ENCODE data around the gene ZCCHC13.

DNA sequence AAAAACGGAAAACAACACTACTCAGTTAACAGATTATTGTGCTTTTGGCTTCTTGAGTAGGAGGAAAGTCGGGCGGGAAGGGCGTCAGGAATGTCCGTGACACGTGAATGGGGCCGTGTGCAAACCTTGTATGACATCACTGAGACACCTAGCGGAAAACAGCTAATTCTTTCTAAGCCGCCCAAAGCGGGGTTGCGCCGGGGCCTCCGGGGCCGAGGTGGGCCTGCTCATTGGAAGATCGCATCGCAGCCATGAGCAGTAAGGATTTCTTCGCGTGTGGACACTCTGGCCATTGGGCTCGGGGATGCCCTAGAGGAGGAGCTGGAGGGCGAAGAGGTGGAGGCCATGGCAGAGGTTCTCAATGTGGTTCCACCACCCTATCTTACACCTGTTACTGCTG lies at the start of gene ZCCHC13:
- TF ChIP-seq, protein P1, sequence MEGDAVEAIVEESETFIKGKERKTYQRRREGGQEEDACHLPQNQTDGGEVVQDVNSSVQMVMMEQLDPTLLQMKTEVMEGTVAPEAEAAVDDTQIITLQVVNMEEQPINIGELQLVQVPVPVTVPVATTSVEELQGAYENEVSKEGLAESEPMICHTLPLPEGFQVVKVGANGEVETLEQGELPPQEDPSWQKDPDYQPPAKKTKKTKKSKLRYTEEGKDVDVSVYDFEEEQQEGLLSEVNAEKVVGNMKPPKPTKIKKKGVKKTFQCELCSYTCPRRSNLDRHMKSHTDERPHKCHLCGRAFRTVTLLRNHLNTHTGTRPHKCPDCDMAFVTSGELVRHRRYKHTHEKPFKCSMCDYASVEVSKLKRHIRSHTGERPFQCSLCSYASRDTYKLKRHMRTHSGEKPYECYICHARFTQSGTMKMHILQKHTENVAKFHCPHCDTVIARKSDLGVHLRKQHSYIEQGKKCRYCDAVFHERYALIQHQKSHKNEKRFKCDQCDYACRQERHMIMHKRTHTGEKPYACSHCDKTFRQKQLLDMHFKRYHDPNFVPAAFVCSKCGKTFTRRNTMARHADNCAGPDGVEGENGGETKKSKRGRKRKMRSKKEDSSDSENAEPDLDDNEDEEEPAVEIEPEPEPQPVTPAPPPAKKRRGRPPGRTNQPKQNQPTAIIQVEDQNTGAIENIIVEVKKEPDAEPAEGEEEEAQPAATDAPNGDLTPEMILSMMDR (CRISPR knock-in tag; IDR thresholded peaks at IDR 0.05) = no peak
- TF ChIP-seq, protein P2, sequence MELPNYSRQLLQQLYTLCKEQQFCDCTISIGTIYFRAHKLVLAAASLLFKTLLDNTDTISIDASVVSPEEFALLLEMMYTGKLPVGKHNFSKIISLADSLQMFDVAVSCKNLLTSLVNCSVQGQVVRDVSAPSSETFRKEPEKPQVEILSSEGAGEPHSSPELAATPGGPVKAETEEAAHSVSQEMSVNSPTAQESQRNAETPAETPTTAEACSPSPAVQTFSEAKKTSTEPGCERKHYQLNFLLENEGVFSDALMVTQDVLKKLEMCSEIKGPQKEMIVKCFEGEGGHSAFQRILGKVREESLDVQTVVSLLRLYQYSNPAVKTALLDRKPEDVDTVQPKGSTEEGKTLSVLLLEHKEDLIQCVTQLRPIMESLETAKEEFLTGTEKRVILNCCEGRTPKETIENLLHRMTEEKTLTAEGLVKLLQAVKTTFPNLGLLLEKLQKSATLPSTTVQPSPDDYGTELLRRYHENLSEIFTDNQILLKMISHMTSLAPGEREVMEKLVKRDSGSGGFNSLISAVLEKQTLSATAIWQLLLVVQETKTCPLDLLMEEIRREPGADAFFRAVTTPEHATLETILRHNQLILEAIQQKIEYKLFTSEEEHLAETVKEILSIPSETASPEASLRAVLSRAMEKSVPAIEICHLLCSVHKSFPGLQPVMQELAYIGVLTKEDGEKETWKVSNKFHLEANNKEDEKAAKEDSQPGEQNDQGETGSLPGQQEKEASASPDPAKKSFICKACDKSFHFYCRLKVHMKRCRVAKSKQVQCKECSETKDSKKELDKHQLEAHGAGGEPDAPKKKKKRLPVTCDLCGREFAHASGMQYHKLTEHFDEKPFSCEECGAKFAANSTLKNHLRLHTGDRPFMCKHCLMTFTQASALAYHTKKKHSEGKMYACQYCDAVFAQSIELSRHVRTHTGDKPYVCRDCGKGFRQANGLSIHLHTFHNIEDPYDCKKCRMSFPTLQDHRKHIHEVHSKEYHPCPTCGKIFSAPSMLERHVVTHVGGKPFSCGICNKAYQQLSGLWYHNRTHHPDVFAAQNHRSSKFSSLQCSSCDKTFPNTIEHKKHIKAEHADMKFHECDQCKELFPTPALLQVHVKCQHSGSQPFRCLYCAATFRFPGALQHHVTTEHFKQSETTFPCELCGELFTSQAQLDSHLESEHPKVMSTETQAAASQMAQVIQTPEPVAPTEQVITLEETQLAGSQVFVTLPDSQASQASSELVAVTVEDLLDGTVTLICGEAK (IDR thresholded peaks at IDR 0.05) = no peak
- TF ChIP-seq, protein P2 (CRISPR knock-in tag; IDR thresholded peaks at IDR 0.05) = no peak
- TF ChIP-seq GATAD2A (CRISPR knock-in tag; IDR thresholded peaks at IDR 0.05) (no peak), RAD21 (CRISPR knock-in tag; IDR thresholded peaks at IDR 0.05) (no peak), FOSL2 (CRISPR knock-in tag; IDR thresholded peaks at IDR 0.05) (no peak), HCFC1 (IDR thresholded peaks at IDR 0.05; ENCODE audit: low read depth, low read length) (no peak), SKI (IDR thresholded peaks at IDR 0.05; ENCODE audit: partially characterized antibody) (no peak), ZMYM4 (CRISPR knock-in tag; IDR thresholded peaks at IDR 0.05) (no peak)
- TF ChIP-seq, protein P3, sequence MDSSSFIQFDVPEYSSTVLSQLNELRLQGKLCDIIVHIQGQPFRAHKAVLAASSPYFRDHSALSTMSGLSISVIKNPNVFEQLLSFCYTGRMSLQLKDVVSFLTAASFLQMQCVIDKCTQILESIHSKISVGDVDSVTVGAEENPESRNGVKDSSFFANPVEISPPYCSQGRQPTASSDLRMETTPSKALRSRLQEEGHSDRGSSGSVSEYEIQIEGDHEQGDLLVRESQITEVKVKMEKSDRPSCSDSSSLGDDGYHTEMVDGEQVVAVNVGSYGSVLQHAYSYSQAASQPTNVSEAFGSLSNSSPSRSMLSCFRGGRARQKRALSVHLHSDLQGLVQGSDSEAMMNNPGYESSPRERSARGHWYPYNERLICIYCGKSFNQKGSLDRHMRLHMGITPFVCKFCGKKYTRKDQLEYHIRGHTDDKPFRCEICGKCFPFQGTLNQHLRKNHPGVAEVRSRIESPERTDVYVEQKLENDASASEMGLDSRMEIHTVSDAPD (CRISPR knock-in tag; IDR thresholded peaks at IDR 0.05) = no peak
